T-cell (primary cell): ENCODE results near the gene GRID1. TPM values are rescaled to one million over a fixed set of nuclear protein-coding genes. Genes with fewer than 3 reads are reported as not detected.

Experiments used
- ATAC-seq, 4 experiments: fragments of 200-7000 bp in 3 of 4; fragments of 150-1000 bp in 1 of 4; cut with Tn5 transposase; replicated peaks in 1 of 4; 1 replicate in 3 of 4; 2 replicates in 1 of 4; pipeline ENCODE4 v1.10.0; 2021; ENCODE audit warnings: moderate library complexity in 3 of 4, mild to moderate bottlenecking in 2 of 4, moderate number of reproducible peaks in 1 of 4
- CTCF ChIA-PET, 2 donors: fragments of 300-600 bp; sonication (Branson Sonifier 250); formaldehyde crosslinking; loops; one replicate each; lab custom pipeline; 2022; ENCODE audit warnings: antibody characterized with exemption in 2 of 2; lab: Charles Lee
- POLR2A ChIA-PET, 2 donors: fragments of 300-600 bp; sonication (Branson Sonifier 250); formaldehyde crosslinking; loops; one replicate each; lab custom pipeline; 2022; ENCODE audit warnings: antibody characterized with exemption in 2 of 2; lab: Charles Lee
- DNase-seq, 35 experiments: peaks; one replicate each; pipeline versions ENCODE4 v3.0.0 to v3.0.0-alpha.2; 2013 to 2023
- H3K27ac ChIP-seq: one replicate; pipeline ENCODE4 v1.5.1; 2013; ENCODE audit warnings: low read length
- H3K27me3 ChIP-seq, 2 experiments: replicated peaks in 1 of 2; 1 replicate in 1 of 2; 2 replicates in 1 of 2; pipeline versions ENCODE4 v1.6.1 to v1.7.0; 2013; ENCODE audit warnings: low read length in 1 of 2, mixed read lengths in 1 of 2; ENCODE audit not compliant: control insufficient read depth in 2 of 2, insufficient read depth in 2 of 2; ENCODE audit errors: extremely low read depth in 1 of 2
- H3K36me3 ChIP-seq, 2 donors: 1 replicate in 1 of 2; 2 replicates in 1 of 2; pipeline versions ENCODE4 v1.6.1 to v1.7.0; 2013; ENCODE audit warnings: low read length in 1 of 2; ENCODE audit not compliant: control insufficient read depth in 2 of 2, insufficient read depth in 1 of 2; ENCODE audit errors: extremely low read depth in 1 of 2
- H3K4me1 ChIP-seq, 2 experiments: 1 replicate in 1 of 2; 2 replicates in 1 of 2; pipeline versions ENCODE4 v1.6.1 to v1.7.0; 2013; ENCODE audit warnings: low read length in 2 of 2, mixed read lengths in 1 of 2; ENCODE audit not compliant: insufficient read depth in 2 of 2, control insufficient read depth in 1 of 2; ENCODE audit errors: extremely low read depth in 1 of 2
- H3K4me3 ChIP-seq, 2 donors: 1 replicate in 1 of 2; 2 replicates in 1 of 2; pipeline versions ENCODE4 v1.5.1 to v1.7.0; 2013; ENCODE audit warnings: mild to moderate bottlenecking in 2 of 2, low read length in 1 of 2, moderate library complexity in 1 of 2; ENCODE audit not compliant: control insufficient read depth in 1 of 2; ENCODE audit errors: extremely low read depth in 1 of 2
- H3K9me3 ChIP-seq: 2 replicates; pipeline ENCODE4 v1.7.0; 2013
- H3K27ac Mint-ChIP-seq, 2 donors: one replicate each; pipeline ENCODE4 v1.8.0; 2020 to 2021; ENCODE audit warnings: mild to moderate bottlenecking in 2 of 2, mixed read lengths in 2 of 2
- H3K27me3 Mint-ChIP-seq, 2 donors: one replicate each; pipeline ENCODE4 v1.8.0; 2021 to 2022; ENCODE audit warnings: mixed read lengths in 2 of 2
- H3K36me3 Mint-ChIP-seq: one replicate; pipeline ENCODE4 v1.8.0; 2021; ENCODE audit warnings: mixed read lengths
- H3K4me1 Mint-ChIP-seq, 3 donors: one replicate each; pipeline ENCODE4 v1.8.0; 2020 to 2022; ENCODE audit warnings: mixed read lengths in 3 of 3, mild to moderate bottlenecking in 1 of 3
- H3K4me3 Mint-ChIP-seq, 3 donors: one replicate each; pipeline ENCODE4 v1.8.0; 2020 to 2022; ENCODE audit warnings: mild to moderate bottlenecking in 3 of 3, mixed read lengths in 3 of 3, moderate library complexity in 3 of 3
- H3K9me3 Mint-ChIP-seq, 3 donors: one replicate each; pipeline ENCODE4 v1.8.0; 2020 to 2022; ENCODE audit warnings: mixed read lengths in 3 of 3
- WGBS: methylation state at CpG from one replicate; pipeline ENCODE4 v1.1.5; 2013; ENCODE audit warnings: missing lambda C conversion rate; ENCODE audit not compliant: insufficient coverage; 5-methylcytosine and 5-hydroxymethylcytosine counted together
- total RNA-seq, 35 experiments: library from RNA in 6 of 35; stranded (reverse) in 6 of 35; fragments of 120-200 nt in 1 of 35; gene quantifications; one replicate each; pipeline versions ENCODE4 v1.2.1 to v1.2.4 and lab custom pipeline; 2013 to 2026

The GRID1 gene
- total RNA-seq, 5 donors from 2014 or later (not counting 1 experiment from before 2014, with no cell fraction given) = 0.68 TPM; not detected in 4

GRCh38 chr10:86041116-86041515 lies 325.5 kb downstream of the GRID1 start:
- H3K27ac ChIP-seq = no peak overlapping the region
- no peak overlapping the region for H3K4me3 Mint-ChIP-seq
- POLR2A ChIA-PET = no interaction called here

GRCh38 chr10:86038371-86038770 lies 328.2 kb downstream of the GRID1 start:
- no peak overlapping the region for H3K27ac ChIP-seq
- H3K4me3 Mint-ChIP-seq = no peak overlapping the region
- H3K27me3 ChIP-seq = no peaks in the 10 kb centered on the region
- no peak overlapping the region for H3K27ac Mint-ChIP-seq
- no peaks in the 10 kb centered on the region for H3K9me3 Mint-ChIP-seq
- H3K27me3 Mint-ChIP-seq = peaks cover 0 to 7% of the 10 kb centered on the region in 2 donors
- DNase-seq = no peak
- no peak for ATAC-seq
- ChIA-PET CTCF (no interaction called here), POLR2A (no interaction called here)
- H3K9me3 ChIP-seq = no peaks in the 10 kb centered on the region
- H3K4me1 ChIP-seq = peaks cover 0 to 4% of the 10 kb centered on the region in 2 experiments
- no peaks in the 10 kb centered on the region for H3K36me3 Mint-ChIP-seq
- WGBS = no CpG with 5 or more reads among the region's 1 CpG
- no peaks in the 10 kb centered on the region for H3K36me3 ChIP-seq
- no peak overlapping the region for H3K4me3 ChIP-seq
- peaks cover 0 to 5% (median 0%) of the 10 kb centered on the region in 3 donors for H3K4me1 Mint-ChIP-seq

More at GRCh38 chr10:86041116-86041515, 325.5 kb downstream of the GRID1 start:
- CTCF ChIA-PET = no interaction called here
- Mint-ChIP-seq H3K27ac (no peak overlapping the region), H3K27me3 (peaks cover 0 to 7% of the 10 kb centered on the region in 2 donors), H3K36me3 (no peaks in the 10 kb centered on the region), H3K4me1 (peaks cover 0 to 5% (median 0%) of the 10 kb centered on the region in 3 donors), H3K9me3 (no peaks in the 10 kb centered on the region)
- 69% methylated on average over 2 of the region's 3 CpGs for WGBS
- Histone ChIP-seq H3K9me3 (no peaks in the 10 kb centered on the region), H3K36me3 (no peaks in the 10 kb centered on the region), H3K4me3 (no peak overlapping the region), H3K27me3 (peaks cover 0 to 3% of the 10 kb centered on the region in 2 experiments), H3K4me1 (peaks cover 0 to 4% of the 10 kb centered on the region in 2 experiments)
- DNase-seq (no peak), ATAC-seq (no peak)

- Mint-ChIP-seq H3K4me1 (peaks cover 0 to 5% (median 0%) of the 10 kb centered on the region in 3 donors), H3K36me3 (no peaks in the 10 kb centered on the region), H3K4me3 (no peak overlapping the region), H3K27me3 (peaks cover 0 to 7% of the 10 kb centered on the region in 2 donors), H3K9me3 (no peaks in the 10 kb centered on the region), H3K27ac (no peak overlapping the region)
- Histone ChIP-seq H3K27ac (no peak overlapping the region), H3K4me1 (peaks cover 0 to 4% of the 10 kb centered on the region in 2 experiments), H3K9me3 (no peaks in the 10 kb centered on the region), H3K4me3 (no peak overlapping the region), H3K36me3 (no peaks in the 10 kb centered on the region), H3K27me3 (no peaks in the 10 kb centered on the region)
- 88% methylated on average over 4 of the region's 5 CpGs for WGBS
- ATAC-seq = no peak
- POLR2A ChIA-PET = no interaction called here
- CTCF ChIA-PET = no interaction called here
- no peak for DNase-seq
Measured at GRCh38 chr10:86037096-86037495, 329.5 kb downstream of the GRID1 start.

- no peak for DNase-seq
- POLR2A ChIA-PET = no interaction called here
- peaks cover 0 to 4% of the 10 kb centered on the region in 2 experiments for H3K4me1 ChIP-seq
- Mint-ChIP-seq H3K4me1 (peaks cover 0 to 4% (median 0%) of the 10 kb centered on the region in 3 donors), H3K27me3 (peaks cover 0 to 9% of the 10 kb centered on the region in 2 donors), H3K36me3 (no peaks in the 10 kb centered on the region), H3K4me3 (no peak overlapping the region), H3K27ac (no peak overlapping the region), H3K9me3 (no peaks in the 10 kb centered on the region)
- no peak overlapping the region for H3K4me3 ChIP-seq
- H3K36me3 ChIP-seq = no peaks in the 10 kb centered on the region
- WGBS = 81% methylated on average over 2 of the region's 5 CpGs
- no peaks in the 10 kb centered on the region for H3K27me3 ChIP-seq
- CTCF ChIA-PET = no interaction called here
- H3K9me3 ChIP-seq = no peaks in the 10 kb centered on the region
- ATAC-seq = no peak
- no peak overlapping the region for H3K27ac ChIP-seq
Measured at GRCh38 chr10:86036544-86036831, 330.1 kb downstream of the GRID1 start.

- Histone ChIP-seq H3K27ac (no peak overlapping the region), H3K36me3 (no peaks in the 10 kb centered on the region), H3K4me3 (no peak overlapping the region), H3K27me3 (no peaks in the 10 kb centered on the region), H3K4me1 (peaks cover 0 to 2% of the 10 kb centered on the region in 2 experiments), H3K9me3 (no peaks in the 10 kb centered on the region)
- POLR2A ChIA-PET = interaction anchor here in 1 of 2 donors (0.6 kb wide), 1 partner anchor 388 kb away, joined by 3 read pairs; no protein-coding TSS in a partner anchor
- Mint-ChIP-seq H3K4me1 (peaks cover 0 to 2% (median 0%) of the 10 kb centered on the region in 3 donors), H3K27ac (no peak overlapping the region), H3K27me3 (peaks cover 0 to 10% of the 10 kb centered on the region in 2 donors), H3K4me3 (no peak overlapping the region), H3K36me3 (no peaks in the 10 kb centered on the region), H3K9me3 (no peaks in the 10 kb centered on the region)
- DNase-seq (no peak), ATAC-seq (no peak)
- WGBS = 85% methylated on average over 9 of the region's 11 CpGs
- CTCF ChIA-PET = no interaction called here
Measured at GRCh38 chr10:86035791-86036543, 330.6 kb downstream of the GRID1 start.

GRCh38 chr10:86034710-86035109 lies 331.9 kb downstream of the GRID1 start:
- WGBS = 67% methylated on average over 1 of the region's 1 CpG
- H3K4me1 ChIP-seq = no peaks in the 10 kb centered on the region
- no peak overlapping the region for H3K27ac Mint-ChIP-seq
- ChIA-PET CTCF (interaction anchor here in 1 of 2 donors (0.6 kb wide), 1 partner anchor 16 kb away, joined by 7 read pairs; no protein-coding TSS in a partner anchor), POLR2A (no interaction called here)
- no peaks in the 10 kb centered on the region for H3K9me3 ChIP-seq
- no peak for ATAC-seq
- no peaks in the 10 kb centered on the region for H3K36me3 Mint-ChIP-seq
- H3K4me3 Mint-ChIP-seq = no peak overlapping the region
- H3K27ac ChIP-seq = no peak overlapping the region
- no peak overlapping the region for H3K4me3 ChIP-seq
- H3K36me3 ChIP-seq = no peaks in the 10 kb centered on the region
- H3K27me3 ChIP-seq = no peaks in the 10 kb centered on the region
- H3K4me1 Mint-ChIP-seq = no peaks in the 10 kb centered on the region
- no peak for DNase-seq
- H3K9me3 Mint-ChIP-seq = no peaks in the 10 kb centered on the region
- H3K27me3 Mint-ChIP-seq = peaks cover 0 to 12% of the 10 kb centered on the region in 2 donors
